RWPE1 (cell line): ENCODE results near the gene GFOD1.
A peak's percentile ranks its signal among the peaks of the same experiment; 100 is the strongest.

Source experiments
- CTCF ChIA-PET: fragments of 350-600 bp; sonication (Branson Sonifier 250); formaldehyde crosslinking; extraction: SDS; loops from one replicate; lab custom pipeline; 2021; lab: Yijun Ruan, JAX
- POLR2A ChIA-PET: fragments of 400-600 bp; formaldehyde crosslinking; extraction: SDS; loops from one replicate; lab custom pipeline; 2020; ENCODE audit warnings: antibody characterized with exemption; ENCODE audit not compliant: low non-redundant PET; lab: Yijun Ruan, JAX
- DNase-seq: peaks from one replicate; pipeline ENCODE4 v3.0.0; 2012; ENCODE audit warnings: low spot score
- H3K27ac ChIP-seq: fragments of 450-650 bp; 2 replicates; pipeline ENCODE4 v1.5.1; 2017
- TF ChIP-seq, protein P1 (sequence below): fragments of 450-650 bp; conservative IDR thresholded peaks from 2 replicates; pipeline ENCODE4 v1.5.1; 2017; ENCODE audit warnings: low read depth, mild to moderate bottlenecking

GFOD1 gene

DNA sequence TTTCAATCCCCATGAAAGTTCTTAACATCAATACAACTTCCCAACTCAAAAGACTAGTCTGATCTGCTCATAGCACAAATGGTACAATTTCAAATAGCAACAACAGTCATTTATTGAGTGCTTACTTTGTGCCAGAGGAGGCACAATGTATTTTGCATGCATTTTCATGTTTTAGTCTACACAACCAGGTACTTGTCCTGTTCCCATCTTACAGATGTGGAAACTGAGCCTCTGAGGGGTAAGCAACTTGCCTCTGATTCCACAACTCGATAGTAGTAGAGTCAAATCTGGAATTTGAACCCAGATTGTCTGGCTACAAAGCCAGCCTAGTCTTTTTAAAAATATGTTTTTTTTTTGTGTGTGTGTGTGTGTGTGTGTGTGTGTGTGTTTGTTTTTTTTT is 113.5 kb downstream of the GFOD1 start:
- ChIA-PET CTCF (no interaction called here), POLR2A (no interaction called here)
- no peak overlapping the region for H3K27ac ChIP-seq
- TF ChIP-seq, protein P1, sequence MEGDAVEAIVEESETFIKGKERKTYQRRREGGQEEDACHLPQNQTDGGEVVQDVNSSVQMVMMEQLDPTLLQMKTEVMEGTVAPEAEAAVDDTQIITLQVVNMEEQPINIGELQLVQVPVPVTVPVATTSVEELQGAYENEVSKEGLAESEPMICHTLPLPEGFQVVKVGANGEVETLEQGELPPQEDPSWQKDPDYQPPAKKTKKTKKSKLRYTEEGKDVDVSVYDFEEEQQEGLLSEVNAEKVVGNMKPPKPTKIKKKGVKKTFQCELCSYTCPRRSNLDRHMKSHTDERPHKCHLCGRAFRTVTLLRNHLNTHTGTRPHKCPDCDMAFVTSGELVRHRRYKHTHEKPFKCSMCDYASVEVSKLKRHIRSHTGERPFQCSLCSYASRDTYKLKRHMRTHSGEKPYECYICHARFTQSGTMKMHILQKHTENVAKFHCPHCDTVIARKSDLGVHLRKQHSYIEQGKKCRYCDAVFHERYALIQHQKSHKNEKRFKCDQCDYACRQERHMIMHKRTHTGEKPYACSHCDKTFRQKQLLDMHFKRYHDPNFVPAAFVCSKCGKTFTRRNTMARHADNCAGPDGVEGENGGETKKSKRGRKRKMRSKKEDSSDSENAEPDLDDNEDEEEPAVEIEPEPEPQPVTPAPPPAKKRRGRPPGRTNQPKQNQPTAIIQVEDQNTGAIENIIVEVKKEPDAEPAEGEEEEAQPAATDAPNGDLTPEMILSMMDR: no peak
- DNase-seq: no peak

DNA sequence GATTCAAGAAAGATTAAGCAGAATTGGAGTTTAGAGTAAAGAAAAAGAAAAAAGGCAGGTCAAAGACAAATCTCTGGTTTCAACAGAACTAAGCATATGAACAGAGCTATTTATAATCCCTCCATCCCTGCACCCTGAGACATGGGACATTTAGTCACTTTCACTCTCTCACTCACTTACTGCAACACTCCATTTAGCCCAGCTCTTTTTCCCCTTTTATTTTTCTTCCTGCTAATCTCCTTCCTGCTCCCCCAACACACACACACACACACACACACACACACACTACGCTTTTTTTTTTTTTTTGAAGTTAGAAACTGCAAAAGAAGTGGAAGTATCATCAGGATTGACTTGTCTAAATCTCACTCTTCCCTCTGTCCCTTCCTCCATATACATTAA is 113.9 kb downstream of the GFOD1 start:
- DNase-seq: no peak
- ChIA-PET POLR2A (no interaction called here), CTCF (no interaction called here)
- H3K27ac ChIP-seq: no peak overlapping the region
- TF ChIP-seq, protein P1: no peak

DNA sequence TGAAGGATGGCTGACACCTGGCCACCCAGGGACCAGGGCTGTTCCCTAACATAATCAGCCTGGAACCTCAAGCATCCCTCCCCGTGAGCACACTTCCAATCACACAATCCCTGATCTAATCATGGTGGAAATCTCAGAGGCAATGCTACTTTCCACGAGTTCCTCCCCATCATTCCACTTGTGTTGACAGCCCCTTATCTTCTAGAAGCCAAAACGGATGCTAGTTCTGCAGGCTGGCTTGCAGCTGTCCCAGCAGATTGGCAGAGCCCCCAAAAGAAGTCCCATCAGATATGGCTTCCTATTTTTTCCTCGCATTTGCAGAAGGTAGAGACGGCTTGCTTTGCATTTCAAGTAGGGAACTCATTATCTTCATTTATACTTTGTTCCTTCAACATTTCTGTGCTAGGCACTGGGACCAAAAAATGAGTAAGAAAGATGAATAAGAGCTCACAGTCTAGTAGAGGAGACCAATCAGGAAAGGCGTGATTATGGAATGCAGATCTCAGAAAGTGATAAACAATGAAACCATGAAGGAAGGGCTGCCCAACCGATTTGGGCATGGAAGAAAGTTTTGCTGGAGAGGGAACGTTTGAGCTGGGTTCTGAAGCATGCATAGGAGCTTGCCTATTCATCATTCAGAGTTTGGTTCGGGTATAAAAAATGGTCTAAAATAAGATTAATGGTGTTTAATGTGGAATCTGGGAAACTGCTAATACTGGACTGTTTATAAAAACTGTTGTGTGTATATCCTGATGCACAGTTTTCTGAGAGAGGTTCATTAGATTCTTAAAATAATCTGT is 114.5 kb downstream of the GFOD1 start:
- no peak overlapping the region for H3K27ac ChIP-seq
- POLR2A ChIA-PET: no interaction called here
- no peak for DNase-seq
- TF ChIP-seq, protein P1: no peak
- CTCF ChIA-PET: interaction anchor here (0.6 kb wide), 1 partner anchor 232 kb away, joined by 3 read pairs; no protein-coding TSS in a partner anchor

DNA sequence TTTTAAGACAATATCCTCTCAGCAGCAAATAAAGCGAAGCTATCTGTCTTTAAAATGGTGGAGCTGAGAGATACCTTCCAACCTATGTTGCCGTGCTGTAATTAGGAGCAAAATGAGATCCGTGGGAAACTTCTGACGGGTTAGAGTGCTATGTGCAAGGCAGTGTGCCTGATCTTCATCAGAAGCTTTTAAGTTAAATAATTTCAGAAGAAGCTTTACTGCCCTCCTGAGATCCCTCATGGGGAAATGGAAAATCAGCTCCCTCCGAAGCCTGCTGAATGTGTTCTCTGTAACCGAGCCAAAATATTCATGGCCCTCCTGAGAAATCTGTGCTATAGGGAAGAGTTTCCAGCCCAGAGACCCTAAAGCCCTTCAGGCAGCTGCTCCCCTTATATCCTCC is 115.3 kb downstream of the GFOD1 start:
- TF ChIP-seq, protein P1: no peak
- DNase-seq: no peak
- CTCF ChIA-PET: interaction anchor here (0.6 kb wide), 1 partner anchor 233 kb away, joined by 3 read pairs; no protein-coding TSS in a partner anchor
- no peak overlapping the region for H3K27ac ChIP-seq
- POLR2A ChIA-PET: no interaction called here

DNA sequence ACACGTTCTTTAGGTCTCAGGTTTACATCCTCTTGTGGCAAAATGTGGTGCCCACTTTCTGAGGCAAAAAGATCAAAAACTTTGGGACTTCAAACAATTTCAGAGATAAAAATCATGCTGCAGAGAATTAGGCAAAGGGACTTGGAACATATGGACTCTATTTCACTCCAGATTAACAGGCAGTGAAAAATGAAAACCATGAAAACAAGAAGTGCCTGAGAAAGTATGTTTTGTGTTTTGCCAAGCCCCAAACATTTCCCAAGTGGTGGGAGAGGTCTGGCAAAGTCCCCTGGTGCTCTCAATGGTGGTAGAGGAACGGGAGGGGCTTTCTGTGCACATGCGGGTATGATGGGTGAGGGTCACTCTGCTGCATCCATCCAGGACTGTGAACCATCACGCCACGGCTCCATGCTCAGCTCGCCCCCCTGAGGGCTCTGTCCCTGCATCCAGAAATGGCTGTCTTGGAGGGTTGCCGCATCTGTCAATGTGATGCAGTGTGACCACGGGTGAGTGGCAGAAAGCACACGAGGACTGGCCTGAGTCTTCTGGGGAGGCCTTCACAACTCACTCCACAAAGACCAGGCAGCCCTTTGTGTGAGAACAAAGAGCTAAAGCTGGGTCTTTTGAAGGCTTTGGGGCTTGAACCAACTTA is 115.9 kb downstream of the GFOD1 start:
- TF ChIP-seq, protein P1: no peak
- CTCF ChIA-PET: no interaction called here
- POLR2A ChIA-PET: no interaction called here
- DNase-seq: no peak
- H3K27ac ChIP-seq: no peak overlapping the region

DNA sequence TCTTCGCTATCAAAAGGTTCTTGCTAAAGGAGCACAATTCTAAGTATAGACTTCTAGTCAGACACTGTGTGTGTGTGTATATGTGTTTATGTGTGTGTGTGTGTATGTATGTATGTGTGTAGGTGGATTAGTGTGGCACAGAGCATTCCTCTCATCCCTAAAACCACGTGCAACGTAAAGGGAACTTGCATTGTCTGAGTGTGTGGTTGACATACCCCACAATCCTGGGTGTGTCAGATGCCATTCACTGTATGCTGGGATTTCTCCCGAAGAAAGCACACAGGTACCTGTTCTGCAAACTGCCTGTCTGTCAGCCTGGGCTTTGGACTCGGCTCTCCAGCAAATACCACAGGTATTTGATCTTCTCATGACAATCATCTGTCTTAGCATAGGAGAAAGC is 116.8 kb downstream of the GFOD1 start:
- POLR2A ChIA-PET: no interaction called here
- peak; percentile 34 for DNase-seq
- no peak overlapping the region for H3K27ac ChIP-seq
- TF ChIP-seq, protein P1: no peak
- CTCF ChIA-PET: no interaction called here
